Nephron progenitor cell (in vitro differentiated cells): ENCODE results near the gene SNAP91.

Source experiments
- DNase-seq: peaks from one replicate; pipeline ENCODE4 v3.0.0; 2021
- H3K27ac Mint-ChIP-seq: 2 replicates; pipeline ENCODE4 v1.8.0; 2021; ENCODE audit warnings: mild to moderate bottlenecking, moderate library complexity, mixed read lengths
- H3K27me3 Mint-ChIP-seq: 2 replicates; pipeline ENCODE4 v1.8.0; 2021; ENCODE audit warnings: mild to moderate bottlenecking, low read depth, mixed read lengths; ENCODE audit not compliant: poor library complexity
- H3K36me3 Mint-ChIP-seq: 2 replicates; pipeline ENCODE4 v1.8.0; 2021; ENCODE audit warnings: low read depth, mixed read lengths
- H3K4me1 Mint-ChIP-seq: 2 replicates; pipeline ENCODE4 v1.8.0; 2021; ENCODE audit warnings: mixed read lengths
- H3K4me3 Mint-ChIP-seq: 2 replicates; pipeline ENCODE4 v1.8.0; 2021; ENCODE audit warnings: mild to moderate bottlenecking, moderate library complexity, mixed read lengths
- H3K9me3 Mint-ChIP-seq: 2 replicates; pipeline ENCODE4 v1.8.0; 2021; ENCODE audit warnings: mild to moderate bottlenecking, moderate library complexity, mixed read lengths
- CTCF ChIP-seq: fragments of 200-600 bp; sonication (generic); IDR thresholded peaks from 2 replicates; pipeline ENCODE4 v1.5.0; 2021; ENCODE audit warnings: antibody characterized with exemption

SNAP91 gene

DNA sequence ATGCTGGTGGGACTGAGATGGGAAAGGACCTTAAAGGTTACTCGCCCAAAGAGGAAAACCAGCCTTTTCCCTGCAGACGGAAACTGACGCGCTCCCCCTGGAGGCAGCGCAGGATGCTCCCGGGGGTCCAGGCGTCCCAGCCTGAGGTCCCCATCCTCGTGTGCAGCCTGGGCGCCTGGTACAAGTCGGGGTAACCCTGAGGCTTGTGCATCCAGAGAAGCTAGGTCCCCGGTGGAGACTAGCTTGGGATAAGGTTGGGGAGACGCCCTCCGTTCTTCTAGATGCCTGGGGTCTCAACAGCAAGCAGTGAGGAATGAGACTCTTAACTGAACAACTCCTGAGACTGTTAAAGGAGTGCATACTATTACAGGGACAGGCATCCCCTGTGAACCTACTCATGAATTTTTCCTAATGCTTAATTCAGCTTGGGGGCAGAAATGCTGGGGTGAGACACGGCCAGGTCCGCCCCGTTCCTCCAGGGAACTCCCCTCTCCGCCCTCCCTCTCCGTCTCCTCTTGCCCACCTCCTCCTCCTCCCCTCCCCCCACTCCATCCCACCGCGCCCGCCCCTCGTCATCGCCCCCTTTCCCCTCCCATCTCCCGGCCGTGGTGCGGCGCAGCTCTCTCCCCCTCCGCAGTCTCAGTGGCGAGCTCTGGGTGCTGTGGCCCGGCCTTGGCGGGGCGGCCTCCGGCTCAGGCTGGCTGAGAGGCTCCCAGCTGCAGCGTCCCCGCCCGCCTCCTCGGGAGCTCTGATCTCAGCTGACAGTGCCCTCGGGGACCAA lies 196.8 kb downstream of the SNAP91 start, which contains the start of gene PRSS35:
Gene PRSS35 (plus strand): TSS at position 634 of the 781 bp plus-strand sequence. CDS start 10,908 bp downstream, outside the sequence.
- peak within 1 kb of the TSS; percentile 88 for H3K4me3 Mint-ChIP-seq

DNA sequence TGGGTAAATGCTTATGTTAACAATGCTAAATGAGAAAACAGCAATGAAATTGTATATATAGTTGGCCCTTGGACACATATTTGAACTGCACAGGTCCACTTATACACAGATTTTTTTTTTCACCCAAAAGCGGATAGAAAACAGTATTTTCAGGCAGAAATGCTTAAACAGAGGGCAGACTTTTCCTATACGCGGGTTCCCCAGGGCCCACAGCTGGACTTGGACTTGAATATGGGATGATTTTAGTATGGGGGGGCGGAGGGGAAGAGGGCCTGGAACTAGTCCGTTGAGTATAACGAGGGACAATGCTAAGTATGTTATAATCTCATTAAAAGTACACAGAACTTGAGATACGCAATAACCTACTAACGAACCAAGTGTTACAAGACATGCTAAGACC lies 197.6 kb downstream of the SNAP91 start:
- Mint-ChIP-seq H3K4me3 (peak overlapping the region; percentile 88), H3K36me3 (no peaks in the 10 kb centered on the region)
- TF ChIP-seq CTCF = no peak

More for the DNA sequence above, 196.8 kb downstream of the SNAP91 start, which contains the start of gene PRSS35:
- H3K9me3 Mint-ChIP-seq = no peaks in the 10 kb centered on the region
- no peak within 1 kb of the TSS for H3K27ac Mint-ChIP-seq
- H3K4me1 Mint-ChIP-seq = peaks cover 17% of the 10 kb centered on the region
- H3K27me3 Mint-ChIP-seq = peaks cover 5% of the 10 kb centered on the region
- peak; percentile 67 for TF ChIP-seq CTCF
- no peaks in the 10 kb centered on the region for H3K36me3 Mint-ChIP-seq
- DNase-seq = peak; percentile 81

DNA sequence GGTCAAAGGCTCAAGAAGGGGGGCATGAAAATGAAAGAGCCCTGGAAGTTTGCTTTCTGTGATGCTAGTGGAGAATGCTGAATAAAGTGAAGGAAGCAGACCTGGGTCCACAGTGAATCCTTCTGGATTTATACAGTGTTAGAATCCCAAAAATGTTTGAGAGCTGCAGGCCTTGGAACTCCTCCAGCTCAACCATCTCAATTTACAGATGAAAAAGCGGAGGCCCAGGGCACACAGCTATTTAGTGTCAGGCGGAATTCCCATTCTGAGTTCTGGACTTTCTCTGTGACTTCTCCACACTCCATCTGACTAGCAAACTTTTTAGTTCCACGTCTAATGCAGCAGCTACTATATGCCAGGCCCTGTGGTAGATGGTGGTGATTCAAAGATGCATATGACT lies 198.1 kb downstream of the SNAP91 start:
- H3K27me3 Mint-ChIP-seq = peaks cover 5% of the 10 kb centered on the region
- peak overlapping the region; percentile 53 for H3K4me3 Mint-ChIP-seq
- no peaks in the 10 kb centered on the region for H3K9me3 Mint-ChIP-seq
- TF ChIP-seq CTCF = no peak
- no peak overlapping the region for H3K27ac Mint-ChIP-seq
- peaks cover 17% of the 10 kb centered on the region for H3K4me1 Mint-ChIP-seq
- no peak for DNase-seq
- no peaks in the 10 kb centered on the region for H3K36me3 Mint-ChIP-seq

More for the DNA sequence above, 197.6 kb downstream of the SNAP91 start:
- DNase-seq = no peak
- H3K27ac Mint-ChIP-seq = no peak overlapping the region
- H3K27me3 Mint-ChIP-seq = peaks cover 5% of the 10 kb centered on the region
- H3K4me1 Mint-ChIP-seq = peaks cover 17% of the 10 kb centered on the region
- no peaks in the 10 kb centered on the region for H3K9me3 Mint-ChIP-seq

DNA sequence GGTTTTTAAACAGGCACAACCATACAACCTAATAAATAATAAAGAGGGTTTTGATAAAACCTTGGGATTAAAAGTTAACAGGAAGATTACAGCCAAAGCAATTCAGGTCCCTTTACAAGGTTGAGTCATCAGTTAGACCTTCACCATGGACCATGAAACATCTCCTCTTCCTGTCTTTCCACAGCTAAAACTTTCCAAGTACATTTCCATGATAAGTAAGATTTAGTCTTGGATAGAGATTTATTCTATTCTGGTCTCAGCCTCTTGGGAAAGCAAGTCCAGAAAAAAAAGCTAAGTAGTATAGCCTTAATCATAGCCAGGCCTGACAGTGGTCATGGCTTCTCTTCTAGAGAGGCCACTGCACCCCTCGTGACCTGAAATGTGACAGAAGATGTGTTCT lies 199.5 kb downstream of the SNAP91 start:
- DNase-seq = no peak
- Mint-ChIP-seq H3K4me1 (peaks cover 24% of the 10 kb centered on the region), H3K9me3 (no peaks in the 10 kb centered on the region)

GRCh38 chr6:83505356-83505755 lies 203.5 kb downstream of the SNAP91 start:
- peak overlapping the region; percentile 50 for H3K27ac Mint-ChIP-seq
- TF ChIP-seq CTCF = no peak

More for the DNA sequence above, 199.5 kb downstream of the SNAP91 start:
- Mint-ChIP-seq H3K27me3 (peaks cover 5% of the 10 kb centered on the region), H3K4me3 (no peak overlapping the region), H3K36me3 (no peaks in the 10 kb centered on the region), H3K27ac (no peak overlapping the region)
- no peak for TF ChIP-seq CTCF

More at GRCh38 chr6:83505356-83505755, 203.5 kb downstream of the SNAP91 start:
- Mint-ChIP-seq H3K9me3 (peaks cover 8% of the 10 kb centered on the region), H3K36me3 (no peaks in the 10 kb centered on the region), H3K4me1 (peaks cover 7% of the 10 kb centered on the region), H3K4me3 (no peak overlapping the region), H3K27me3 (peaks cover 3% of the 10 kb centered on the region)
- no peak for DNase-seq
